Spleen (tissue), 11 donors: ENCODE data around the gene CLEC16A. TPM values are rescaled to one million over a fixed set of nuclear protein-coding genes. Genes with fewer than 3 reads are reported as not detected.
"Not testable (repeated sequence)": the region's sequence is repeated elsewhere in the genome, so short reads cannot be mapped to it uniquely, and the experiment has no call there.

ENCODE experiments used
- DNase-seq: peaks from one replicate; pipeline ENCODE4 v3.0.0-alpha.2; 2020
- H3K27ac ChIP-seq, 8 donors: fragments of 200-600 bp; sonication (generic) in 7 of 8; 1 replicate in 4 of 8; 2 replicates in 4 of 8; pipeline versions ENCODE4 v1.5.0 to v1.8.0; 2016 to 2021; ENCODE audit warnings: inconsistent platforms in 4 of 8, mild to moderate bottlenecking in 4 of 8, moderate library complexity in 1 of 8
- H3K27me3 ChIP-seq, 7 donors: fragments of 200-600 bp; sonication (generic) in 6 of 7; replicated peaks in 1 of 7; 1 replicate in 4 of 7; 2 replicates in 3 of 7; pipeline versions ENCODE4 v1.5.0 to v1.8.0; 2016 to 2021; ENCODE audit warnings: inconsistent platforms in 3 of 7, mild to moderate bottlenecking in 1 of 7
- H3K36me3 ChIP-seq, 6 donors: fragments of 200-600 bp; sonication (generic) in 5 of 6; 1 replicate in 4 of 6; 2 replicates in 2 of 6; pipeline versions ENCODE4 v1.5.0 to v1.8.0; 2016 to 2021; ENCODE audit warnings: inconsistent platforms in 2 of 6
- H3K4me1 ChIP-seq, 6 donors: fragments of 200-600 bp; sonication (generic) in 5 of 6; 1 replicate in 3 of 6; 2 replicates in 3 of 6; pipeline versions ENCODE4 v1.5.0 to v1.8.0; 2016 to 2021; ENCODE audit warnings: inconsistent platforms in 3 of 6
- H3K4me3 ChIP-seq, 8 donors: fragments of 200-600 bp; sonication (generic) in 7 of 8; 1 replicate in 4 of 8; 2 replicates in 4 of 8; pipeline versions ENCODE4 v1.5.0 to v1.8.0; 2016 to 2021; ENCODE audit warnings: inconsistent platforms in 4 of 8, mild to moderate bottlenecking in 4 of 8, moderate library complexity in 2 of 8
- H3K9me3 ChIP-seq, 8 donors: fragments of 200-600 bp; sonication (generic) in 7 of 8; 1 replicate in 4 of 8; 2 replicates in 4 of 8; pipeline versions ENCODE4 v1.5.0 to v1.8.0; 2016 to 2021; ENCODE audit warnings: inconsistent platforms in 4 of 8
- CTCF ChIP-seq, 11 experiments: fragments of 200-600 bp in 7 of 11; fragments of 450-650 bp in 4 of 11; sonication (generic) in 4 of 11; IDR thresholded peaks in 8 of 11; conservative IDR thresholded peaks in 3 of 11; 1 replicate in 7 of 11; 2 replicates in 4 of 11; pipeline versions ENCODE4 v1.4.0 to v1.8.0; 2016 to 2021; ENCODE audit warnings: antibody characterized with exemption in 11 of 11, inconsistent platforms in 4 of 11, mild to moderate bottlenecking in 1 of 11
- POLR2A ChIP-seq, 3 donors: fragments of 450-650 bp; IDR thresholded peaks; one replicate each; pipeline ENCODE4 v1.5.1; 2017; ENCODE audit warnings: antibody characterized with exemption in 3 of 3, mild to moderate bottlenecking in 1 of 3
- POLR2AphosphoS5 ChIP-seq, 3 donors: sonication (generic); formaldehyde crosslinking; IDR thresholded peaks; one replicate each; pipeline ENCODE4 v1.5.1; 2017; ENCODE audit warnings: antibody characterized with exemption in 3 of 3
- WGBS, 5 donors: extraction: QIAGEN DNeasy Blood & Tissue Kit in 3 of 5; methylation state at CpG; one replicate each; pipeline versions ENCODE4 v1.1.5 to v1.1.7; 2013 to 2018; 5-methylcytosine and 5-hydroxymethylcytosine counted together
- intact Hi-C: fragments of 100-400 bp; cut with DNase I; formaldehyde crosslinking; loops from one replicate; pipeline ENCODE4 v1.15.0; 2023; ENCODE audit warnings: low total_unique reads
- polyA plus RNA-seq, 3 donors: library from polyadenylated mRNA; stranded (reverse); fragments of 200-250 nt; gene quantifications; one replicate each; pipeline ENCODE4 v1.2.1, GENCODE V29; 2013
- total RNA-seq, 7 donors: library from RNA; depleted of rRNA in 3 of 7; stranded (reverse); fragments of >200 nt in 3 of 7; fragmentation: NEBNext Ultra II Directional in 4 of 7; extraction: Animal tissue kit (Norgen Biotek cat#: 25700) in 4 of 7; gene quantifications; one replicate each; pipeline versions ENCODE4 v1.1.0 to v1.2.1, GENCODE V29; 2016 to 2021
- donor health status: healthy with polysubstance abuse.
- donor health status: DM: no; HTN: no; CAD: no; lungs with moderate emphysema.
- donor health status: DM: no; HTN: no; CAD: no.
- donor health status: Bipolar disorder and iron deficiency.
- donor health status: healthy.
- donor health status: DM: no; HTN: no; CAD: no.
- donor health status: DM: yes; HTN: yes; CAD: no.

CLEC16A gene
- total and polyA plus RNA-seq, 10 donors, result 7.3 to 54.6 (median 35.1) TPM

- Histone ChIP-seq H3K4me3 (no peak overlapping the region), H3K9me3 (no peaks in the 10 kb centered on the region), H3K4me1 (peaks cover 9 to 64% (median 40%) of the 10 kb centered on the region in 6 donors), H3K27ac (no peak overlapping the region), H3K36me3 (peaks cover 0 to 31% (median 0%) of the 10 kb centered on the region in 6 donors), H3K27me3 (no peaks in the 10 kb centered on the region)
- DNase-seq, result no peak
- TF ChIP-seq POLR2AphosphoS5 (IDR thresholded peaks at IDR 0.05) (no peak), POLR2A (IDR thresholded peaks at IDR 0.05) (no peak), CTCF (IDR thresholded peaks at IDR 0.05 in 8 of 11, conservative IDR thresholded peaks at IDR 0.05 in 3 of 11) (no peak)
- 81 to 93% (median 90%) methylated on average over 3 of the region's 3 CpGs for WGBS, 5 donors
- intact Hi-C loops, result no loop called here
Observed at GRCh38 chr16:11102523-11102898, 158.1 kb downstream of the CLEC16A start.

- H3K4me3 ChIP-seq, intact Hi-C loops, H3K9me3 ChIP-seq, H3K27ac ChIP-seq, DNase-seq, H3K27me3 ChIP-seq: not testable (repeated sequence)
- H3K36me3 ChIP-seq, result peaks cover 0 to 31% (median 0%) of the 10 kb centered on the region in 6 donors
- WGBS, 5 donors, result 94 to 100% (median 96%) methylated on average over 5 of the region's 5 CpGs
- peaks cover 9 to 61% (median 39%) of the 10 kb centered on the region in 6 donors for H3K4me1 ChIP-seq
Observed at GRCh38 chr16:11103301-11103700, 158.9 kb downstream of the CLEC16A start.

GRCh38 chr16:11104168-11105037, 160.0 kb downstream of the CLEC16A start:
- Histone ChIP-seq H3K4me1 (peaks cover 9 to 50% (median 34%) of the 10 kb centered on the region in 6 donors), H3K36me3 (peaks cover 0 to 25% (median 0%) of the 10 kb centered on the region in 6 donors), H3K27me3 (no peaks in the 10 kb centered on the region), H3K9me3 (no peaks in the 10 kb centered on the region), H3K27ac (peak overlapping the region in 7 of 8 donors; percentile 54 to 84 (median 68)), H3K4me3 (peak overlapping the region in 1 of 8 donors; percentile 30)
- DNase-seq, result no peak
- TF ChIP-seq POLR2AphosphoS5 (IDR thresholded peaks at IDR 0.05) (peak in 1 of 3 donors; percentile 42), POLR2A (IDR thresholded peaks at IDR 0.05) (no peak), CTCF (IDR thresholded peaks at IDR 0.05 in 8 of 11, conservative IDR thresholded peaks at IDR 0.05 in 3 of 11) (no peak)
- intact Hi-C loops, result no loop called here
- WGBS, 5 donors, result 48 to 77% (median 59%) methylated on average over 3 to 4 of the region's 4 CpGs

- Histone ChIP-seq H3K4me1 (peaks cover 6 to 41% (median 26%) of the 10 kb centered on the region in 6 donors), H3K4me3 (peak overlapping the region in 1 of 8 donors; percentile 30), H3K27me3 (no peaks in the 10 kb centered on the region), H3K9me3 (peaks cover 0 to 2% (median 0%) of the 10 kb centered on the region in 8 donors), H3K27ac (peak overlapping the region in 7 of 8 donors; percentile 54 to 84 (median 68)), H3K36me3 (peaks cover 0 to 25% (median 0%) of the 10 kb centered on the region in 6 donors)
- TF ChIP-seq POLR2AphosphoS5 (IDR thresholded peaks at IDR 0.05) (peak in 1 of 3 donors; percentile 84), CTCF (IDR thresholded peaks at IDR 0.05 in 8 of 11, conservative IDR thresholded peaks at IDR 0.05 in 3 of 11) (peak in 1 of 11 experiments; percentile 21), POLR2A (IDR thresholded peaks at IDR 0.05) (no peak)
- DNase-seq, result no peak
- WGBS, 5 donors, result 16 to 26% (median 23%) methylated on average over 7 of the region's 7 CpGs
- intact Hi-C loops, result no loop called here
Observed at GRCh38 chr16:11105038-11105903, 160.9 kb downstream of the CLEC16A start.
